BJ (cell line): ENCODE measurements around the gene CDC45. TPM values are rescaled to one million over a fixed set of nuclear protein-coding genes. Genes with fewer than 3 reads are reported as not detected.

Experiments
- CTCF ChIA-PET: fragments of 350-600 bp; formaldehyde crosslinking; extraction: SDS; loops from one replicate; lab custom pipeline; 2021; ENCODE audit warnings: antibody characterized with exemption, inconsistent platforms; lab: Yijun Ruan, JAX
- POLR2A ChIA-PET: fragments of 300-600 bp; sonication (Branson Sonifier 250); formaldehyde crosslinking; extraction: SDS; loops from one replicate; lab custom pipeline; 2021; ENCODE audit warnings: antibody characterized with exemption; lab: Charles Lee
- DNase-seq: peaks from one replicate; pipeline ENCODE4 v3.0.0-alpha.2; 2011; ENCODE audit warnings: low read depth
- H3K27me3 ChIP-seq: 2 replicates; pipeline ENCODE4 v1.6.0; 2011; ENCODE audit warnings: low read length; ENCODE audit not compliant: control insufficient read depth, insufficient read depth
- H3K36me3 ChIP-seq: 2 replicates; pipeline ENCODE4 v1.5.1; 2011; ENCODE audit warnings: low read length; ENCODE audit not compliant: control insufficient read depth, insufficient read depth
- H3K4me3 ChIP-seq: 2 replicates; pipeline ENCODE4 v1.5.1; 2011; ENCODE audit warnings: low read depth, mild to moderate bottlenecking, control low read depth, low read length
- CTCF ChIP-seq: IDR thresholded peaks from 2 replicates; pipeline ENCODE4 v1.5.1; 2011; ENCODE audit warnings: low read depth, mild to moderate bottlenecking, control low read depth, inconsistent platforms, low read length, moderate library complexity; ENCODE audit not compliant: insufficient read depth
- polyA plus RNA-seq: library from polyadenylated mRNA; depleted of rRNA; stranded (reverse); fragments of >200 nt; gene quantifications from 2 replicates; pipeline ENCODE4 v1.2.3, GENCODE V29; 2011

CDC45 gene
- polyA plus RNA-seq, 1 experiment: 13.8 TPM

- ChIA-PET POLR2A (no interaction called here), CTCF (interaction anchor here (0.7 to 1.1 kb wide), 3 partner anchors 12 to 63 kb away, joined by 3 read pairs; no protein-coding TSS in a partner anchor)
- Histone ChIP-seq H3K4me3 (no peak overlapping the region), H3K27me3 (no peaks in the 10 kb centered on the region; the same call in 1 of the 2 replicates), H3K36me3 (no peaks in the 10 kb centered on the region)
- no peak for TF ChIP-seq CTCF
- no peak for DNase-seq
These were observed 86.8 kb downstream of the CDC45 start for GRCh38 chr22:19566279-19567156.

GRCh38 chr22:19567157-19568009, 87.7 kb downstream of the CDC45 start:
- CTCF ChIA-PET: interaction anchor here (1.1 to 1.4 kb wide), 2 partner anchors 8 to 10 kb away, joined by 4 read pairs; no protein-coding TSS in a partner anchor
- POLR2A ChIA-PET: no interaction called here
- no peaks in the 10 kb centered on the region; the same call in 1 of the 2 replicates for H3K27me3 ChIP-seq

GRCh38 chr22:19568337-19569275, 88.9 kb downstream of the CDC45 start:
- H3K27me3 ChIP-seq: no peaks in the 10 kb centered on the region
- TF ChIP-seq CTCF: no peak
- ChIA-PET CTCF (interaction anchor here (0.6 to 1.8 kb wide), 6 partner anchors 8 to 441 kb away, joined by 3 to 5 read pairs (median 4); no protein-coding TSS in a partner anchor), POLR2A (interaction anchor here (0.7 kb wide), 1 partner anchor 617 kb away, joined by 3 read pairs; no protein-coding TSS in a partner anchor)
- no peaks in the 10 kb centered on the region for H3K36me3 ChIP-seq
- no peak overlapping the region for H3K4me3 ChIP-seq
- peak; percentile 74 for DNase-seq

More at GRCh38 chr22:19567157-19568009, 87.7 kb downstream of the CDC45 start:
- no peaks in the 10 kb centered on the region for H3K36me3 ChIP-seq
- H3K4me3 ChIP-seq: no peak overlapping the region
- no peak for DNase-seq
- TF ChIP-seq CTCF: no peak

- Histone ChIP-seq H3K36me3 (no peaks in the 10 kb centered on the region), H3K27me3 (no peaks in the 10 kb centered on the region), H3K4me3 (no peak overlapping the region)
- ChIA-PET POLR2A (no interaction called here), CTCF (interaction anchor here (0.5 to 1.8 kb wide), 4 partner anchors 14 to 90 kb away, joined by 3 to 5 read pairs (median 3); no protein-coding TSS in a partner anchor)
- DNase-seq: no peak
- TF ChIP-seq CTCF: no peak
These were observed 89.5 kb downstream of the CDC45 start for GRCh38 chr22:19569276-19569640.
